B cell (primary cell): ENCODE results near the gene CALML6.

Source experiments
- EZH2 ChIP-seq: IDR thresholded peaks from 2 replicates; pipeline ENCODE4 v1.6.1; 2012; ENCODE audit warnings: borderline replicate concordance, low read depth, mild to moderate bottlenecking, moderate library complexity, low read length; ENCODE audit not compliant: insufficient read depth, poor library complexity, severe bottlenecking
- TF ChIP-seq, protein P1 (sequence below): fragments of 200-600 bp; IDR thresholded peaks from one replicate; pipeline ENCODE4 v1.8.0; 2022; ENCODE audit warnings: antibody characterized with exemption, mild to moderate bottlenecking

GRCh38 chr1:1917304-1917976 is 2.4 kb downstream of the CALML6 start:
- no peak for TF ChIP-seq EZH2
- TF ChIP-seq, protein P1, sequence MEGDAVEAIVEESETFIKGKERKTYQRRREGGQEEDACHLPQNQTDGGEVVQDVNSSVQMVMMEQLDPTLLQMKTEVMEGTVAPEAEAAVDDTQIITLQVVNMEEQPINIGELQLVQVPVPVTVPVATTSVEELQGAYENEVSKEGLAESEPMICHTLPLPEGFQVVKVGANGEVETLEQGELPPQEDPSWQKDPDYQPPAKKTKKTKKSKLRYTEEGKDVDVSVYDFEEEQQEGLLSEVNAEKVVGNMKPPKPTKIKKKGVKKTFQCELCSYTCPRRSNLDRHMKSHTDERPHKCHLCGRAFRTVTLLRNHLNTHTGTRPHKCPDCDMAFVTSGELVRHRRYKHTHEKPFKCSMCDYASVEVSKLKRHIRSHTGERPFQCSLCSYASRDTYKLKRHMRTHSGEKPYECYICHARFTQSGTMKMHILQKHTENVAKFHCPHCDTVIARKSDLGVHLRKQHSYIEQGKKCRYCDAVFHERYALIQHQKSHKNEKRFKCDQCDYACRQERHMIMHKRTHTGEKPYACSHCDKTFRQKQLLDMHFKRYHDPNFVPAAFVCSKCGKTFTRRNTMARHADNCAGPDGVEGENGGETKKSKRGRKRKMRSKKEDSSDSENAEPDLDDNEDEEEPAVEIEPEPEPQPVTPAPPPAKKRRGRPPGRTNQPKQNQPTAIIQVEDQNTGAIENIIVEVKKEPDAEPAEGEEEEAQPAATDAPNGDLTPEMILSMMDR = no peak
